GM12892 (cell line): ENCODE results near the gene RNF113B.

Experiments used
- POLR2A ChIP-seq: IDR thresholded peaks from 2 replicates; pipeline ENCODE4 v1.6.1; 2011; ENCODE audit warnings: low read depth, low read length, control low read depth
- POLR2AphosphoS5 ChIP-seq: IDR thresholded peaks from 2 replicates; pipeline ENCODE4 v1.6.1; 2011; ENCODE audit warnings: low read depth, low read length, control low read depth
- TAF1 ChIP-seq: IDR thresholded peaks from 2 replicates; pipeline ENCODE4 v1.6.1; 2011; ENCODE audit warnings: low read depth, mild to moderate bottlenecking, control low read depth, low read length, borderline replicate concordance

GRCh38 chr13:98143601-98144026 is 33.5 kb downstream of the RNF113B start:
- TF ChIP-seq POLR2A (no peak), POLR2AphosphoS5 (no peak), TAF1 (no peak)
